BJ (cell line): Measurements from ENCODE around the gene NKD2. TPM values are rescaled to one million over a fixed set of nuclear protein-coding genes. Genes with fewer than 3 reads are reported as not detected.

ENCODE experiments used
- CTCF ChIA-PET: fragments of 350-600 bp; formaldehyde crosslinking; extraction: SDS; loops from one replicate; lab custom pipeline; 2021; ENCODE audit warnings: antibody characterized with exemption, inconsistent platforms; lab: Yijun Ruan, JAX
- POLR2A ChIA-PET: fragments of 300-600 bp; sonication (Branson Sonifier 250); formaldehyde crosslinking; extraction: SDS; loops from one replicate; lab custom pipeline; 2021; ENCODE audit warnings: antibody characterized with exemption; lab: Charles Lee
- DNase-seq: peaks from one replicate; pipeline ENCODE4 v3.0.0-alpha.2; 2011; ENCODE audit warnings: low read depth
- H3K27me3 ChIP-seq: 2 replicates; pipeline ENCODE4 v1.6.0; 2011; ENCODE audit warnings: low read length; ENCODE audit not compliant: control insufficient read depth, insufficient read depth
- H3K36me3 ChIP-seq: 2 replicates; pipeline ENCODE4 v1.5.1; 2011; ENCODE audit warnings: low read length; ENCODE audit not compliant: control insufficient read depth, insufficient read depth
- H3K4me3 ChIP-seq: 2 replicates; pipeline ENCODE4 v1.5.1; 2011; ENCODE audit warnings: low read depth, mild to moderate bottlenecking, control low read depth, low read length
- polyA plus RNA-seq: library from polyadenylated mRNA; depleted of rRNA; stranded (reverse); fragments of >200 nt; gene quantifications from 2 replicates; pipeline ENCODE4 v1.2.3, GENCODE V29; 2011; rRNA removed
- small RNA-seq: library from RNA; depleted of rRNA; stranded (forward); fragments of <200 nt; gene quantifications from one replicate; pipeline ENCODE3, GENCODE V24; 2012; ENCODE audit warnings: low replicate concordance, low read depth; ENCODE audit not compliant: insufficient read length
- TF ChIP-seq, protein P1 (sequence below): IDR thresholded peaks from 2 replicates; pipeline ENCODE4 v1.5.1; 2011; ENCODE audit warnings: low read depth, mild to moderate bottlenecking, control low read depth, inconsistent platforms, low read length, moderate library complexity; ENCODE audit not compliant: insufficient read depth

The NKD2 gene
- polyA plus RNA-seq, 1 experiment, result not detected

GRCh38 chr5:1087428-1087827 lies 78.8 kb downstream of the NKD2 start:
- ChIA-PET CTCF (no interaction called here), POLR2A (no interaction called here)
- no peak for DNase-seq
- TF ChIP-seq, protein P1, sequence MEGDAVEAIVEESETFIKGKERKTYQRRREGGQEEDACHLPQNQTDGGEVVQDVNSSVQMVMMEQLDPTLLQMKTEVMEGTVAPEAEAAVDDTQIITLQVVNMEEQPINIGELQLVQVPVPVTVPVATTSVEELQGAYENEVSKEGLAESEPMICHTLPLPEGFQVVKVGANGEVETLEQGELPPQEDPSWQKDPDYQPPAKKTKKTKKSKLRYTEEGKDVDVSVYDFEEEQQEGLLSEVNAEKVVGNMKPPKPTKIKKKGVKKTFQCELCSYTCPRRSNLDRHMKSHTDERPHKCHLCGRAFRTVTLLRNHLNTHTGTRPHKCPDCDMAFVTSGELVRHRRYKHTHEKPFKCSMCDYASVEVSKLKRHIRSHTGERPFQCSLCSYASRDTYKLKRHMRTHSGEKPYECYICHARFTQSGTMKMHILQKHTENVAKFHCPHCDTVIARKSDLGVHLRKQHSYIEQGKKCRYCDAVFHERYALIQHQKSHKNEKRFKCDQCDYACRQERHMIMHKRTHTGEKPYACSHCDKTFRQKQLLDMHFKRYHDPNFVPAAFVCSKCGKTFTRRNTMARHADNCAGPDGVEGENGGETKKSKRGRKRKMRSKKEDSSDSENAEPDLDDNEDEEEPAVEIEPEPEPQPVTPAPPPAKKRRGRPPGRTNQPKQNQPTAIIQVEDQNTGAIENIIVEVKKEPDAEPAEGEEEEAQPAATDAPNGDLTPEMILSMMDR, result no peak
- no peak overlapping the region for H3K4me3 ChIP-seq
- no peaks in the 10 kb centered on the region for H3K27me3 ChIP-seq
- peaks cover 4% of the 10 kb centered on the region for H3K36me3 ChIP-seq

- Histone ChIP-seq H3K36me3 (peaks cover 4% of the 10 kb centered on the region), H3K4me3 (no peak overlapping the region), H3K27me3 (no peaks in the 10 kb centered on the region)
- CTCF ChIA-PET, result no interaction called here
- no peak for DNase-seq
- TF ChIP-seq, protein P1, result no peak
- POLR2A ChIA-PET, result no interaction called here
Observed at GRCh38 chr5:1088031-1088430, 79.4 kb downstream of the NKD2 start.

Small RNA genes lying within 50 kb of the gene (small RNA-seq; reads per million reads assigned to genes)
- gene MIR4635, result not detected

Other genes with a start within 250 kb of the NKD2 start
- 0.05 TPM in 1 of 2 replicates, not detected in the other for gene ZDHHC11B, start 224.1 kb upstream of the NKD2 start, polyA plus RNA-seq
- gene ZDHHC11, start 157.8 kb upstream of the NKD2 start, polyA plus RNA-seq, result 0.10 and 0.15 TPM in 2 replicates
- gene BRD9, start 116.0 kb upstream of the NKD2 start, polyA plus RNA-seq, result 10.8 and 12.3 TPM in 2 replicates
- gene TRIP13, start 115.9 kb upstream of the NKD2 start, polyA plus RNA-seq, result 20.4 and 23.1 TPM in 2 replicates
- gene SLC12A7, start 103.3 kb downstream of the NKD2 start, polyA plus RNA-seq, result 1.6 and 4.6 TPM in 2 replicates
- gene SLC6A19, start 192.8 kb downstream of the NKD2 start, polyA plus RNA-seq, result not detected in 2 replicates
- gene SLC6A18, start 216.6 kb downstream of the NKD2 start, polyA plus RNA-seq, result not detected in 2 replicates